SKM-1 treated with dmso at 0.1 percent for 144 hours (cell line): ENCODE measurements around the gene ADGRG1.

Experiments
- DNase-seq: peaks from one replicate; lab custom pipeline; 2025; ENCODE audit not compliant: unreplicated experiment; lab: John Stamatoyannopoulos, UW

Gene ADGRG1

DNA sequence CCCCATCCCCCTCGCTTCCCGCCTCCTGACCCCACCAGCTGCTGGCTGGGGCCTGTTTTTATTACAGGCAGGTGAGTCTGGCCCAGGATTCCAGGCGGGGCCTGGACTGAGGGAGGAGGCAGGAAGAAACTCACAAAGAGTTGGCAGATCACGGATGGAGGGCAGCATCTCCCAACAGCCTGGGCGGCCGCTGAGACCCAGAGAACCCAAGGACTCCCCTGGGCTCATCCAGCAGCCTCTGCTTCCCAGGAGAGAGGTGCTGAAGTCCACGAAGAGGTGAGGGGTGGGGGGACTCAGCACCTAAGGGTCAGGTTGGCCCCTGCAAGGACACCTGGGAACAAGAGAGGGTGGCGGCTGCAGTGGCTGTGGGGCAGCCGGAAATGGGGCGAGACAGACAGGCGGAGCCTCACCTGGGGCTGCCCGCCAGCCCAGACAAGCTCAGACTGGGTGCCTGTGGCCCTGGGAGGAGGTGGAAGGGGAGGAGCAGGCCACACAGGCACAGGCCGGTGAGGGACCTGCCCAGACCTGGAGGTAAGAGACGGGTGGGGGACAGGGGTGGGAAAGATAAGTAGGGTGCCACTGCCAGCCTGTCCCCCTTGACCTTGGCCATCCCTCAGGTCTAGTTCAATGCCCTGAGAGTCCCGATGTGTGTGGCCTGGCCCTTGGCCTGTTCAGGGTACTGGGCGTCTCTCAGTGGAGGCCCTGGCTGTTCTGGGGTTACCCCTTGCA is 8.7 kb upstream of the ADGRG1 start:
- DNase-seq = no peak

- DNase-seq = no peak
Measured at GRCh38 chr16:57620335-57621231, 7.8 kb upstream of the ADGRG1 start.

DNA sequence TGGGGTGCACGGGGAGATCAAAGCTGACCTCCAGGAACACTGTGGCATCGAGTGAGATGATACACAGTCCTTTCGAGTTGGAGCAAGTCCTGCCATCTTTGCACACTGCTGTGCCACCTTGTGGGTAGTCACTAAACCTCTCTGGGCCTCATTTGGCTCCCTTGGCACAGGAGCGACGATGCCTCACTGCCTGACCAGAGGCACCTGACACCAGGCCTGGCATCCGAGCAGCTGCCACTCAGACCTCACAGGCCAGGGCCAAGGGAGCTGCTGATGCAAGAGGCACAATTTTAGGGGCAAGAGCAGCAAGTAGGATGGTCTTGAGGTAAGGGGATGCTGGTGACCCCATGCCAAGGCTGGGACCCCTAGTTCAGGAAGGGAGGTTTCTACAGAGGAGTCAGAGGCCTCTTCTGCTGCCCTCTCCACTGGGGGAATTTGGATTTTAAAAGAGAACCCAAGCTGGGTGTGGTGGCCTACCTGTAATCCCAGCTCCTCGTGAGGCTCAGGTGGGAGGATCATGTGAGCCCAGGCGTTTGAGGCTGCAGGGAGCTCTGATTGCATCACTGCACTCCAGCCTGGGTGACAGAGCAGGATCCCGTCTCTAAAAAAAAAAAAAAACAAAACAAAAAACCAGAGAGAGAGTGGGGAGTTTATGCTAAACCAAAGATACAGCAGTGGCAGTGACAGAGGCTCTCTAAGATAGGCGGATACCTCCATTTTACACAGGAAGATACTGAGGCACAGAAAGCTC is 6.7 kb upstream of the ADGRG1 start:
- no peak for DNase-seq

GRCh38 chr16:57622361-57623250 is 5.8 kb upstream of the ADGRG1 start:
- DNase-seq = no peak

DNA sequence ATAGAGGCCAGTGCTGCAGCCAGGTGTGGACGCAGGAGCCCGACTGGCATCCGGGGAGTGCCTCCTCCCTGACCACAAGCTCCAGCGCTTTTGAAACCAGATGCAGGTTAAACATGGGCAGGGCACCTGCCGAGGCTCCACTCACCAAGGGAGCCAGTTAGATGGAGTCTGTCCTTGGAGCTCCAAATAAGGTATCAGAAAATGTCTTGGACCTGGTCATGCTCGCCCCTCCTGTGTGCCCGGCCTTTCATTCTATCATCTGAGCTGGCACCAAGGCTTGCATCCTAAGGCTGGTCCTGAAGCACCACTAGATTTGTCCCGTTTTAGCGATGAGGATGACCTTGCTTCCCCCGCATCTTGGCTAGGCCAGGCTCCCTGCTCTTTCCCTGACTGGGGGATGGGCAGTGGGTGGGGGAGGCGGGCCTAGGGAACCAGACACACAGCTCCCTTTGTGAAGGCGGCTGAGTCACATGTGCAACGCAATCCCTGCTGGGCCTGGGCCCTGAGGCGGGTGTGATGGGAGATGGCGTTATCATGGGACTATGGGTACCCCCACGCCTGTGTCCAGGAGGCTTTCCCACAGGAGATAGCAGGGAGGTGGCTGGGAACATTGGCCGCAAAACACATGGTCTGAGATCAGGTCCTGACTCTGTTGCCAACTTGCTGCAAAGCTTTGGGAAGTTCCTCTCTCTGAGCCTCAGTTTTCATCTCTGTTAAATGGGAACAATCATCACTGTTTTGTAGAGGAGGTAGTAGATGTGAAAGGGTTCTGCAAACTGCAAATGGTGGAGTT is 5.0 kb upstream of the ADGRG1 start:
- no peak for DNase-seq

GRCh38 chr16:57624044-57624688 is 4.3 kb upstream of the ADGRG1 start:
- no peak for DNase-seq

DNA sequence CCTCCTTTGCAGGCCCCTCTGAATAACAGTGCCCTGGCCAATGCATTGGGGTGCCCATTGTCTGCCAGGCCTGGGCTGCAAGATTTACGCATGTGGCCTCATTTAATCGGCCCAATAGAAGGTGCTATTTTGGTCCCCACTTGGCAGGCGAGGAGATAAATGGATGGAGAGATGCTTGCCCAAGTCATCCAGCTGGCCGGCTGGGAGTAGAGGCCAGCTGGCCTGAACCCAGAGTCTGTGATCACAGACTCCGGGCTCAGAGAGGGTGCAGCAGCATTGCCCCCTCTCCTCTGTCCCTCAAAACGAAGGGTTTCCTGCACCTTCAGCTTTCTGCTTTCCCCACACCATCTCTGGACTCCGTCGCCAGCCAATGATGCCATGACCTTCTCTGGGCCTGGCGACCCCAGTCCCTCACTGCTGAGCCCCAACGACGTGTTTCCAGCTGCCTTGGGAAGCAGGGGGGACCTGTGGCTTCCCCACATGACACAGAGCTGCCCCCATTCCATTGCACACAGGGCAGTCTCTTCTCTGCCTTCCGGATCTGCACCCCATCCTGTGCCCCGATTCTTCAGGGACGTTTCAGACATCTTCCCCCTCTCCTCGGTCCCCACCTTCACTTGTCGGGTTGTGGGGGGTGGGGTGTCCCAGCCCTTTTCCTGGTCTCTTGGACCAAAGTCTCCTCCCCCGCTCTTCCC is 3.5 kb upstream of the ADGRG1 start:
- no peak for DNase-seq

- DNase-seq = no peak
Measured at GRCh38 chr16:57626420-57627170, 1.8 kb upstream of the ADGRG1 start.

DNA sequence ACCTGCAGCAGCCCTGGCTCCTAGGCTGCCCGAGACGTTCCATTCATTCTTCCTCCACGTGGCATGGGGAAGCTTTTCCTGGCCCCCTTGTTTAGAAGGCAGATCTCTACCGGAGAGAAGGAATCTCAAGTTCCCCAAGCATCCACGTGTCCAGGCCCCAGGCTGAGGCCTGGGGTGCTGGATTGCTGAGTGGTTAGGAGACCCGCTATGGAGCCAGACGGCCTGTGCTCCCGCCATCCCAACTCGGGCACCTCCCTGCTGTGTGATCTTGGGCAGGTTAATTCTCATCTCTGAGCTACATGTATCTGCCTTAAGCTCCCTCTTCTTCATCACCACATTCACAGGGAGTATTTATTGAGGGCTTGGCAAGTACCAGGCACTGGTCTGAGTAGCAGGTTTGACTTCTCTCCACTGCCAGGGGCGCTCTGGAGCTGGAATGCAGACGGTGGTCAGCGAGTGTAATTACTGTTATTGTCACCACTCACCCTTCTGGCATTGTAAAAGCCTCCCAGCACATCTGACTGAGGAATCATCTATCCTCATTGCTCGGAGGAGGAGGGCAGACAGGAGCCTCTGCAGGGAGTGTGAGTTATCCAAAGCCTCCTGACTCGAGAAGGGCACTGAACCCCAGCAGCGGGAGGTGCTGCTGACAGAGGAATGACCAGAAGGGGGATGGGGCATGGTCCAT is 1.1 kb upstream of the ADGRG1 start:
- no peak for DNase-seq

DNA sequence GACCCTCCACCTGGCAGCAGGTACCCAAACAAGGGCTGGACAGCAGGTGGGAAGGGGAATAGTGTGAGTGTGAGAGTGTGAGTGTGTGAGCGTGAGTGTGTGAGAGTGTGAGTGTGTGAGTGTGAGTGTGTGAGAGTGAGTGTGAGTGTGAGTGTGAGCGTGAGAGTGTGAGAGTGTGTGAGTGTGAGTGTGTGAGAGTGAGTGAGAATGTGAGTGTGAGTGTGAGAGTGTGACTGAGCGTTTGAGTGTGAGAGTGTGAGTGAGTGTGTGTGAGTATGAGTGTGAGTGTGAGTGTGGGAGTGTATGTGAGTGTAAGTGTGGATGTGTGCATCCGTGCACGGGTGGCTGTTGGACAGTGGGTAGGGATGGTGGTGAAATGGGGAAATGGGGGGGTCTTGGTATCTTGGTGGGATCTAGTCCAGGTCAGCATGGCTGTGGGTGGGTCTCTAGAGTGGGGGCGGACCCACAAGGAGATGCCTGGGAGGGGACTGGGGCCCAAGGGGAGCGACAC is 408 bp downstream of the ADGRG1 start:
- DNase-seq = no peak

DNA sequence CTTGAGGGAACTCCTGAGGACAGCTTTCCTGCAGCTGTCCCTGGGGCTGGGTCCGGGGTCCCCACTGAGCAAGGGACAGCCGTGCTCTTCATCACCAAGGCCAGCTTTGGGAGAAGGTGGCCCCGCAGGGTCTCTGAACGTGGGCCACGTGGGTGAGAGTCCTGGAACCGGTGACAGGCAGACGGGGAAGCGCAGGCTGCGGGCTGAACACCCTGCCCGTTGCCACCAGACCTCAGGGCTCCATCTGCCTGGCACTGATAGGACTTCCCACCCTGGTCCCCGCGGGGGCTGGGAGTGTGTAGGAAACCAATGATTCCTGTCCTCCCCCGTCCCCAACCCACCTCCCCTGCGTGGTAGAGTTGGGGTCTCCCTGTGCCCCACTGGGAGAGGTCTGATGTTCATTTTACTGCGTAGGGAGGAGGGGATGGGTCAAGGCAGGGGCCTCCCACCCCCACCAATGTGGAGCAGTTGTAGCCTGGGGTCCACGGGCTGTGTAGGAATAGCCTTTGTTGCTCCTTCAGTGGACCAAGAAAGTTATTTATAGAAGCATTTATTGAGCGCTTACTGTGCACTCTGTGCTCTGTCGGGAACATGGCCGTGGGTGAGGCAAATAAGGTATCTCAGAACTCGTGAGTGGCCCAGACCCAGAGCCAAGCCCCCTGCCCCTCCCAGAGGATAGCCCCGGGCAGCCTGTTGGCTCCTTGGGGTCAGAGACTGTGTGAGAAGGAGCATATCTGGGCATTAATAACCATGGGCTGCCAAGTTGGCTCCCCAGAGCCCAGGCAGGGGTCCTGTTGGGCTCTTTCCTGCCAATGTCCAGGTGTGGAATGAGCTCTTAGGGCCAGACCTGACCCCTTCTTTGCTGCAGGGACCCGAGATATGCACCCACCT is 1.3 kb downstream of the ADGRG1 start:
- DNase-seq = no peak

DNA sequence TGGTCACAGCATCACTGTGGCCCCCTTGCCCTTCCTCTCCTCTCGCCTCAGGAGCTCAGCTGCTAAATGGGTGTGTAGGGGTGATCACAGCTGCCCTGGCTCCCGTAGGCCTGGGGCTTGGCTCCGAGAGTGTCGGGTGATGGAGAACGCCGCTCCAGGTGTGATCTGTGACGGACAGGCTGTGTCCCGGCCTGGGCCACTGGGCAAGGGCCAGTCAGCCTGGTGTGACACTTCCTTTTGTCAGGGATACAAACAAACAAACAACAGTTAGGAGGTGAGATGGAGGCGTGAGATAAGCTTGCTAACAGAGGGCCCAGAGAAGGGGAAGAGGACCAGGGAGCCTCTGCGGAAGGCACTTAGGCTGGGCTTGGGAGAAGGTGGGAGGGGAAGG is 2.0 kb downstream of the ADGRG1 start:
- no peak for DNase-seq

DNA sequence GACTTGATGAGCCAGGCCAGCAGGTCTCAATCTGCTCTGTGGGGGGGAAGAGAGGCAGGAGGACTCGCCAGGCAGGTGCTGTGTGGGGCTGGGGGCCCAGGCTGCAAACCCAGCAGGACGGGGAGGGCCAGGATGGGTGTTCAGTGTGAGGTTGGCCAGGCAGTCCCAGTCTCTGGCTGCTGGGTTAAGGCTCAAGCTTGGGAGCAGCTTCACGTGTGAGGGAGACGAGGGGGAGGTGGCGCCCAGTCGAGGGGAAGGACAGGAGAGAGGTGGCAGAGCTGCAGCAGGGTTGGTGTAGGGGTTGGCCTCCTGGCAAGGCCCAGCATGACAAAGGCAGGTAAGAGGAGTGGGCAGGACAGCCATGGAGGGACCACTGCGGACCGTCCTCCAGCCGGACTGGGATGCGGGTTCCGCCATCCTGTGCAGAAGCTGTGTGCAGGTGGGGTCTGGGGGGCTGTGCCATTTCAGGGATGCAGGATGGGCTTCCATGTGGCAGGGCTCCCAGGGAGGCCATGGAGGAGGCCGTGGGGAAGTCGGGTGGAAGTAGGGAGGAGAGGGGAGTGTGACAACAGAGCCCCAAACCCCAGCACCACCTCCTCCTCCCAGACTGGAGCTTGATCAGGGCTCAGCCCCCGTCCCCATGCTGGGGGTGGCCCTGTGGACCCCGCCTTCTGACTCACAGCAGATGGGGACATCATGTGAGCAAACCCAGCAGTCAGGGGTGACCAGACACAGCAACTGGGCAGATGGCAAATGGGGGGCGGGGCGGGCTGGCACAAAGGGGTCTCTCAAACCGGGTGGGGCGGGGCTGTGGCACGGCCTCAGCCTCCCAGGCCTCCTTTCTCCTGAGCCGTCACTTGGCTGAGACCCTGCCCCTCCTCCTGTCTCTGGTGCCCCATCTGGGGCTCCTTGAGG is 2.8 kb downstream of the ADGRG1 start:
- no peak for DNase-seq

GRCh38 chr16:57632568-57632967 is 4.1 kb downstream of the ADGRG1 start:
- DNase-seq = no peak

GRCh38 chr16:57633383-57634064 is 5.1 kb downstream of the ADGRG1 start:
- no peak for DNase-seq
